H1 (cell line): ENCODE data around the gene LTA. TPM values are rescaled to one million over a fixed set of nuclear protein-coding genes. Genes with fewer than 3 reads are reported as not detected.

Experiments used
- ASH2L ChIP-seq: fragments of 200-600, 300-600 bp; sonication (generic); IDR thresholded peaks from one replicate; pipeline ENCODE4 v1.7.1; 2017; ENCODE audit warnings: low read length
- CHD2 ChIP-seq: IDR thresholded peaks from 2 replicates; pipeline ENCODE4 v1.6.1; 2012; ENCODE audit warnings: low read length, improper control_type of control experiment
- EP300 ChIP-seq, 2 experiments: IDR thresholded peaks; 1 replicate in 1 of 2; 2 replicates in 1 of 2; pipeline ENCODE4 v1.6.1; 2011 to 2012; ENCODE audit warnings: low read depth in 2 of 2, low read length in 2 of 2, mild to moderate bottlenecking in 2 of 2, borderline replicate concordance in 1 of 2, inconsistent platforms in 1 of 2, moderate library complexity in 1 of 2
- FOSL1 ChIP-seq: IDR thresholded peaks from 2 replicates; pipeline ENCODE4 v1.6.1; 2011; ENCODE audit warnings: mild to moderate bottlenecking, low read depth, low read length, moderate library complexity; ENCODE audit not compliant: insufficient read depth
- KDM4A ChIP-seq: IDR thresholded peaks from one replicate; pipeline ENCODE4 v1.7.1; 2012; ENCODE audit warnings: low read depth, mild to moderate bottlenecking, moderate library complexity, low read length, inconsistent platforms; ENCODE audit not compliant: severe bottlenecking
- PHF8 ChIP-seq: fragments of 200-600 bp; sonication (generic); conservative IDR thresholded peaks from 2 replicates; pipeline ENCODE4 v1.7.1; 2012; ENCODE audit warnings: low read depth, mild to moderate bottlenecking, inconsistent platforms, low read length, moderate library complexity
- RBBP5 ChIP-seq: IDR thresholded peaks from 2 replicates; pipeline ENCODE4 v1.7.1; 2012; ENCODE audit warnings: low read depth, mild to moderate bottlenecking, inconsistent platforms, low read length, moderate library complexity, borderline replicate concordance
- SIX5 ChIP-seq: IDR thresholded peaks from 2 replicates; pipeline ENCODE4 v1.6.1; 2011; ENCODE audit warnings: mild to moderate bottlenecking, low read depth, low read length
- TBP ChIP-seq: IDR thresholded peaks from 2 replicates; pipeline ENCODE4 v1.6.1; 2011; ENCODE audit warnings: low read depth, low read length, improper control_type of control experiment
- polyA plus RNA-seq, 7 experiments: library from polyadenylated mRNA; depleted of rRNA in 3 of 7; stranded (reverse) in 5 of 7; unstranded in 2 of 7; fragments of >200 nt in 5 of 7; fragments of 200-250 nt in 2 of 7; gene quantifications; 1 replicate in 5 of 7; 2 replicates in 1 of 7; 4 replicates in 1 of 7; pipeline versions ENCODE4 v1.2.1 to v1.2.3, GENCODE V29; 2011 to 2013; ENCODE audit warnings: missing spikeins in 2 of 7, mixed read lengths in 2 of 7
- total RNA-seq: library from RNA; stranded (reverse); fragmentation: NEBNext Ultra II Directional; extraction: Animal tissue kit (Norgen Biotek cat#: 25700); gene quantifications from 2 replicates; pipeline ENCODE4 v1.2.1, GENCODE V29; 2021
- TF ChIP-seq, protein P1 (sequence below): IDR thresholded peaks from 2 replicates; pipeline ENCODE4 v1.6.1; 2012; ENCODE audit warnings: inconsistent platforms
- TF ChIP-seq, protein P2 (sequence below): IDR thresholded peaks from 2 replicates; pipeline ENCODE4 v1.6.1; 2011; ENCODE audit warnings: low read length, improper control_type of control experiment

Gene LTA
- total and polyA plus RNA-seq, 2 of the 8 experiments (the other 6 are each of a cell fraction or from before 2014, with no cell fraction given): not detected

DNA sequence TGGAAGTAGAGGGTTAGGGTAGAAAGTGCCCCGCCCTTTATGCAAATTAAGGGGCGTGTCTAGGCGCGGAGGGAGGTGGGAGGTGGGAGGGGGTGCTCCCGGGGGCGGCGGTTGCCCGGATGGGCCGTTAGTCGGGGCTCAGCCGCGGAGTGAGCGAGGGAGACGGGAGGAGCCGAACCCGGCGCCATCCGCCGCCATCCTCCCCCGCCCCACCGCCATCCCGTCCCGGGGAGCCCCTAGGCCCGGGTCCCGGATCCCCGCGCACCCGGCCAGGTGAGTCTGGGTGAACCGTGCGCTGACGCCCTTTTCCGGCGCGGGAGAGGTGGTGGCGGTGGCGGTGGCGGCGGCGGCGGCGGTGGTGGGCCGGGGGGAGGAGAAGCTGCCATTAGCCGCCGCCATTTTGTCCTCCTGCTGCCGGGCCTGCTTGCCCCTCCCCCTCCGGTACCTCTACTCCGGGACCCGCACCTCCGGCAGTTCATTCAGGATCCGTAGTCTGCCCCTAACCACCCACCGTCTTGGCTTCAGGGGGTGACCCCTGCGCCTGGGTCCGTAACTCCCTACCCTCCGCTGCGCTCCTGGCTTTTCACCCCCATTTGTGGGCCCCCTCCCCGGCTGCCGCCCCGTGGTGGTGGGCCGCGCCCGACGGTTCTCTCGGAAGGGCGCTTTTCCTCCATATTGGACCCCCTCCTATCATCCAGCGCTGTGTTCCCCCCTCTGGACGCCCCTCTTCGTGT lies 48.7 kb downstream of the LTA start, which contains the start of gene PRRC2A (continued):
- TF ChIP-seq, protein P1, sequence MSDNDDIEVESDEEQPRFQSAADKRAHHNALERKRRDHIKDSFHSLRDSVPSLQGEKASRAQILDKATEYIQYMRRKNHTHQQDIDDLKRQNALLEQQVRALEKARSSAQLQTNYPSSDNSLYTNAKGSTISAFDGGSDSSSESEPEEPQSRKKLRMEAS: peak; percentile 54; the same call in 1 of the 2 replicates
- no peak for TF ChIP-seq CHD2
- no peak for TF ChIP-seq SIX5
- 0 out of 2 replicates have a peak, but pooled peaks have one; percentile 21 for TF ChIP-seq FOSL1
- peak; percentile 2 to 33; a peak in 2 of 3 replicates for TF ChIP-seq EP300 (IDR thresholded peaks at IDR 0.05; ENCODE audit: borderline replicate concordance in 1 of 2, low read depth in 2 of 2, low read length in 2 of 2)
- peak; percentile 92; the same call in 1 of the 2 replicates for TF ChIP-seq TBP
- TF ChIP-seq KDM4A: peak; percentile 26
- TF ChIP-seq, protein P2, sequence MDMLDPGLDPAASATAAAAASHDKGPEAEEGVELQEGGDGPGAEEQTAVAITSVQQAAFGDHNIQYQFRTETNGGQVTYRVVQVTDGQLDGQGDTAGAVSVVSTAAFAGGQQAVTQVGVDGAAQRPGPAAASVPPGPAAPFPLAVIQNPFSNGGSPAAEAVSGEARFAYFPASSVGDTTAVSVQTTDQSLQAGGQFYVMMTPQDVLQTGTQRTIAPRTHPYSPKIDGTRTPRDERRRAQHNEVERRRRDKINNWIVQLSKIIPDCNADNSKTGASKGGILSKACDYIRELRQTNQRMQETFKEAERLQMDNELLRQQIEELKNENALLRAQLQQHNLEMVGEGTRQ: no peak
- 0 out of 2 replicates have a peak, but pooled peaks have one; percentile 30 for TF ChIP-seq RBBP5
- TF ChIP-seq PHF8: peak; percentile 69
- TF ChIP-seq ASH2L: peak; percentile 45
